Measurements from ENCODE around the gene ADAMTSL1. TPM values are rescaled to one million over a fixed set of nuclear protein-coding genes. Genes with fewer than 3 reads are reported as not detected.

ADAMTSL1 gene
- total and polyA plus RNA-seq, 2 donors: 3.2 to 42.3 TPM

- 94% methylated on average over 5 of the region's 5 CpGs for WGBS
- H3K4me3 ChIP-seq (ENCODE audit: low read depth, low read length): no peak overlapping the region
- H3K4me1 ChIP-seq (ENCODE audit: insufficient read depth): no peaks in the 10 kb centered on the region
- H3K27ac ChIP-seq (ENCODE audit: low read depth): no peak overlapping the region
- H3K36me3 ChIP-seq (ENCODE audit: insufficient read depth): no peaks in the 10 kb centered on the region
- DNase-seq (ENCODE audit: extremely low spot score): no peak
These were observed 65.3 kb downstream of the ADAMTSL1 start for GRCh38 chr9:18539203-18539693.

- no peaks in the 10 kb centered on the region for H3K36me3 ChIP-seq (ENCODE audit: insufficient read depth)
- DNase-seq (ENCODE audit: extremely low spot score): no peak
- H3K27ac ChIP-seq (ENCODE audit: low read depth): no peak overlapping the region
- 91% methylated on average over 2 of the region's 2 CpGs for WGBS
- H3K4me1 ChIP-seq (ENCODE audit: insufficient read depth): no peaks in the 10 kb centered on the region
- H3K4me3 ChIP-seq (ENCODE audit: low read depth, low read length): no peak overlapping the region
These were observed 69.0 kb downstream of the ADAMTSL1 start for GRCh38 chr9:18542837-18543405.

GRCh38 chr9:18543406-18544192 lies 69.6 kb downstream of the ADAMTSL1 start:
- DNase-seq (ENCODE audit: extremely low spot score): peak; percentile 18
- 70% methylated on average over 5 of the region's 5 CpGs for WGBS
- Histone ChIP-seq H3K4me1 (ENCODE audit: insufficient read depth) (no peaks in the 10 kb centered on the region), H3K4me3 (ENCODE audit: low read depth, low read length) (no peak overlapping the region), H3K27ac (ENCODE audit: low read depth) (no peak overlapping the region), H3K36me3 (ENCODE audit: insufficient read depth) (no peaks in the 10 kb centered on the region)

GRCh38 chr9:18544456-18544855 lies 70.5 kb downstream of the ADAMTSL1 start:
- H3K36me3 ChIP-seq (ENCODE audit: insufficient read depth): no peaks in the 10 kb centered on the region
- no peak overlapping the region for H3K4me3 ChIP-seq (ENCODE audit: low read depth, low read length)
- 97% methylated on average over 3 of the region's 3 CpGs for WGBS
- H3K27ac ChIP-seq (ENCODE audit: low read depth): no peak overlapping the region
- H3K4me1 ChIP-seq (ENCODE audit: insufficient read depth): no peaks in the 10 kb centered on the region
- no peak for DNase-seq (ENCODE audit: extremely low spot score)

GRCh38 chr9:18545636-18546360 lies 71.8 kb downstream of the ADAMTSL1 start:
- no peak overlapping the region for H3K27ac ChIP-seq (ENCODE audit: low read depth)
- H3K4me1 ChIP-seq (ENCODE audit: insufficient read depth): no peaks in the 10 kb centered on the region
- WGBS: 65% methylated on average over 3 of the region's 3 CpGs

GRCh38 chr9:18548456-18548855 lies 74.5 kb downstream of the ADAMTSL1 start:
- WGBS: 96% methylated on average over 1 of the region's 1 CpG
- DNase-seq (ENCODE audit: extremely low spot score): no peak
- Histone ChIP-seq H3K27ac (ENCODE audit: low read depth) (no peak overlapping the region), H3K4me1 (ENCODE audit: insufficient read depth) (no peaks in the 10 kb centered on the region), H3K4me3 (ENCODE audit: low read depth, low read length) (no peak overlapping the region), H3K36me3 (ENCODE audit: insufficient read depth) (no peaks in the 10 kb centered on the region)

More at GRCh38 chr9:18545636-18546360, 71.8 kb downstream of the ADAMTSL1 start:
- DNase-seq (ENCODE audit: extremely low spot score): no peak
- Histone ChIP-seq H3K4me3 (ENCODE audit: low read depth, low read length) (no peak overlapping the region), H3K36me3 (ENCODE audit: insufficient read depth) (no peaks in the 10 kb centered on the region)

GRCh38 chr9:18549772-18550171 lies 75.8 kb downstream of the ADAMTSL1 start:
- DNase-seq (ENCODE audit: extremely low spot score): no peak
- Histone ChIP-seq H3K4me3 (ENCODE audit: low read depth, low read length) (no peak overlapping the region), H3K4me1 (ENCODE audit: insufficient read depth) (no peaks in the 10 kb centered on the region), H3K36me3 (ENCODE audit: insufficient read depth) (no peaks in the 10 kb centered on the region), H3K27ac (ENCODE audit: low read depth) (no peak overlapping the region)
- WGBS: 86% methylated on average over 3 of the region's 3 CpGs

GRCh38 chr9:18550286-18550685 lies 76.3 kb downstream of the ADAMTSL1 start:
- H3K4me3 ChIP-seq (ENCODE audit: low read depth, low read length): no peak overlapping the region
- H3K36me3 ChIP-seq (ENCODE audit: insufficient read depth): no peaks in the 10 kb centered on the region
- DNase-seq (ENCODE audit: extremely low spot score): no peak
- no peak overlapping the region for H3K27ac ChIP-seq (ENCODE audit: low read depth)
- H3K4me1 ChIP-seq (ENCODE audit: insufficient read depth): no peaks in the 10 kb centered on the region
- 86% methylated on average over 5 of the region's 5 CpGs for WGBS

GRCh38 chr9:18554244-18554643 lies 80.3 kb downstream of the ADAMTSL1 start:
- H3K4me1 ChIP-seq (ENCODE audit: insufficient read depth): no peaks in the 10 kb centered on the region
- no peak overlapping the region for H3K27ac ChIP-seq (ENCODE audit: low read depth)
- H3K36me3 ChIP-seq (ENCODE audit: insufficient read depth): no peaks in the 10 kb centered on the region
- H3K4me3 ChIP-seq (ENCODE audit: low read depth, low read length): no peak overlapping the region
- 80% methylated on average over 6 of the region's 6 CpGs for WGBS
- DNase-seq (ENCODE audit: extremely low spot score): no peak

GRCh38 chr9:18555105-18555883 lies 81.3 kb downstream of the ADAMTSL1 start:
- H3K27ac ChIP-seq (ENCODE audit: low read depth): no peak overlapping the region
- 76% methylated on average over 5 of the region's 5 CpGs for WGBS
- no peaks in the 10 kb centered on the region for H3K4me1 ChIP-seq (ENCODE audit: insufficient read depth)
- H3K36me3 ChIP-seq (ENCODE audit: insufficient read depth): no peaks in the 10 kb centered on the region
- no peak overlapping the region for H3K4me3 ChIP-seq (ENCODE audit: low read depth, low read length)
- no peak for DNase-seq (ENCODE audit: extremely low spot score)

- Histone ChIP-seq H3K4me3 (ENCODE audit: low read depth, low read length) (no peak overlapping the region), H3K36me3 (ENCODE audit: insufficient read depth) (no peaks in the 10 kb centered on the region), H3K27ac (ENCODE audit: low read depth) (no peak overlapping the region), H3K4me1 (ENCODE audit: insufficient read depth) (no peaks in the 10 kb centered on the region)
- DNase-seq (ENCODE audit: extremely low spot score): no peak
- WGBS: 96% methylated on average over 15 of the region's 15 CpGs
These were observed 90.3 kb downstream of the ADAMTSL1 start for GRCh38 chr9:18564018-18564880.

- Histone ChIP-seq H3K4me1 (ENCODE audit: insufficient read depth) (no peaks in the 10 kb centered on the region), H3K27ac (ENCODE audit: low read depth) (no peak overlapping the region), H3K36me3 (ENCODE audit: insufficient read depth) (no peaks in the 10 kb centered on the region), H3K4me3 (ENCODE audit: low read depth, low read length) (no peak overlapping the region)
- 60% methylated on average over 5 of the region's 5 CpGs for WGBS
- no peak for DNase-seq (ENCODE audit: extremely low spot score)
These were observed 92.2 kb downstream of the ADAMTSL1 start for GRCh38 chr9:18566121-18566520.

Data from urinary bladder (tissue), 4 donors.